ENCODE measurements around the gene NEUROD6. TPM values are rescaled to one million over a fixed set of nuclear protein-coding genes. Genes with fewer than 3 reads are reported as not detected.

Gene NEUROD6
- total RNA-seq, 1 donor, result not detected

GRCh38 chr7:31343516-31344305, 3.2 kb upstream of the NEUROD6 start:
- H3K4me3 ChIP-seq (ENCODE audit: low read depth, low read length), result no peak overlapping the region
- TF ChIP-seq CTCF (IDR thresholded peaks at IDR 0.05; ENCODE audit: insufficient read depth, low read depth, low read length), result no peak
- DNase-seq (ENCODE audit: low read depth), result no peak

- H3K4me3 ChIP-seq (ENCODE audit: low read depth, low read length), result no peak overlapping the region
- TF ChIP-seq CTCF (IDR thresholded peaks at IDR 0.05; ENCODE audit: insufficient read depth, low read depth, low read length), result no peak
- no peak for DNase-seq (ENCODE audit: low read depth)
Measured at GRCh38 chr7:31341141-31341540, 615 bp upstream of the NEUROD6 start.

- DNase-seq (ENCODE audit: low read depth), result no peak
- no peak for TF ChIP-seq CTCF (IDR thresholded peaks at IDR 0.05; ENCODE audit: insufficient read depth, low read depth, low read length)
- H3K4me3 ChIP-seq (ENCODE audit: low read depth, low read length), result no peak overlapping the region
Measured at GRCh38 chr7:31340051-31340450, 475 bp downstream of the NEUROD6 start.

GRCh38 chr7:31338706-31339105, 1.8 kb downstream of the NEUROD6 start:
- DNase-seq (ENCODE audit: low read depth), result no peak
- TF ChIP-seq CTCF (IDR thresholded peaks at IDR 0.05; ENCODE audit: insufficient read depth, low read depth, low read length), result no peak
- H3K4me3 ChIP-seq (ENCODE audit: low read depth, low read length), result no peak overlapping the region

- no peak for DNase-seq (ENCODE audit: low read depth)
- no peak for TF ChIP-seq CTCF (IDR thresholded peaks at IDR 0.05; ENCODE audit: insufficient read depth, low read depth, low read length)
- H3K4me3 ChIP-seq (ENCODE audit: low read depth, low read length), result no peak overlapping the region
Measured at GRCh38 chr7:31337002-31337565, 3.4 kb downstream of the NEUROD6 start.

GRCh38 chr7:31336202-31337001, 4.1 kb downstream of the NEUROD6 start:
- H3K4me3 ChIP-seq (ENCODE audit: low read depth, low read length), result no peak overlapping the region
- no peak for DNase-seq (ENCODE audit: low read depth)
- TF ChIP-seq CTCF (IDR thresholded peaks at IDR 0.05; ENCODE audit: insufficient read depth, low read depth, low read length), result no peak

All from fibroblast of villous mesenchyme (primary cell).